ENCODE results near the gene GNB1.

The GNB1 gene

DNA sequence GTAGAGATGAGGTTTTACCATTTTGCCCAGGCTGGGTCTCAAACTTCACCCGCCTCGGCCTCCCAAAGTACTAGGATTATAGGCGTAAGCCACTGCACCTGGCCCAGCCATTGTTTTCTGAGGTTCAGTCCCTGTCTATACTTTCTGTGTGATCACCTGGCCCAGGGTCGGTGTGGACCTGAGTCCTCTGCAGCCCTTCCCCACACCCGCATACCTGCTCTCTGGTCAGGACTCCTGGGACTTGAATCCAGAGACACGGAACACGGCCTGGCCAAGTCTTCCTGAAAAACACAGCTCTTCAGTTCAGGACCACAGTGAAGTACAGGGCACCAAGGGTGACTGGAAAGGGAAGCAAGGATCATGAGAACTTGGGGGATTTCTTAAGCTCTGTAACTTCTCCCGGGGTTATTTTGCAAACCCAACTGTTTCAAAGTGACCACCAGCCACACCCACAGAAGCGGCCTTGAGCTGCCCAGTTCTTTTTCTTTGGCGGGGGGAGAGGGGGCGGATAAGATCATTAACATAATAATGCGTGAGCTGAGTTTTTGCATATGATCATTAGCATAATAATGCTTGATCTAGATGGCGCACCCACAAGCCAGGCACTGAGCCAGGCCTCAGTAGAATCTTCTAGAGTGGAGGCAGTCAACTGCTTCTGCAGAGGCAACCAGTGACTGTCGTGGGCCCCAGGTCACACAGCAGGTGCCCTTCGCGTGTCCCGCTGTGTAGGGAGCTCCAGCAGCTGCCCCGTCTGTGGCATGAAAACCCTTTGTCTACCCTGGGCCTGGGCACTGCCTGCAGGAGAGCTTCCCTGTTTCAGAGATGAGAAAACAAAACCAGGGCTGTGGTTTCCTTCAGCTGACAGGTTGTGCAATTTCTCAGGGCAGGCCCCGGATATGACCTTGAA lies 110.9 kb downstream of the GNB1 start:
- DNase-seq, result peak in 1 of 2 experiments; percentile 55

DNA sequence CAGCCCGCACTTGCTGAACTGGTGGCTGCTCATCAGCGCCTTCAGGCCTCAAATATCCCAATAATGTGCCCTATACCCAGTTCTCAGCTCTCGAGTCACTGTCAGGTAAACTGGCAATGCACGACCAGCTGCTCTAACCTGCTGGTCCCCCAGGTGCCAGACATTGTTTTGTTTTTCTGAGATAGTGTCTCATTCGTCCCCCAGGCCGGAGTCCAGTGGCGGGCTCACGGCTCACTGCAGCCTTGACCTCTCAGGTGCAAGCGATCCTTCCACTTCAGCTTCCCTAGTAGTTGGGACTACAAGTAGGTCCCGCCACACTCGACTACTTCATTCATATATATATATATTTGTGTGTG lies 111.6 kb downstream of the GNB1 start:
- no peak for DNase-seq

DNA sequence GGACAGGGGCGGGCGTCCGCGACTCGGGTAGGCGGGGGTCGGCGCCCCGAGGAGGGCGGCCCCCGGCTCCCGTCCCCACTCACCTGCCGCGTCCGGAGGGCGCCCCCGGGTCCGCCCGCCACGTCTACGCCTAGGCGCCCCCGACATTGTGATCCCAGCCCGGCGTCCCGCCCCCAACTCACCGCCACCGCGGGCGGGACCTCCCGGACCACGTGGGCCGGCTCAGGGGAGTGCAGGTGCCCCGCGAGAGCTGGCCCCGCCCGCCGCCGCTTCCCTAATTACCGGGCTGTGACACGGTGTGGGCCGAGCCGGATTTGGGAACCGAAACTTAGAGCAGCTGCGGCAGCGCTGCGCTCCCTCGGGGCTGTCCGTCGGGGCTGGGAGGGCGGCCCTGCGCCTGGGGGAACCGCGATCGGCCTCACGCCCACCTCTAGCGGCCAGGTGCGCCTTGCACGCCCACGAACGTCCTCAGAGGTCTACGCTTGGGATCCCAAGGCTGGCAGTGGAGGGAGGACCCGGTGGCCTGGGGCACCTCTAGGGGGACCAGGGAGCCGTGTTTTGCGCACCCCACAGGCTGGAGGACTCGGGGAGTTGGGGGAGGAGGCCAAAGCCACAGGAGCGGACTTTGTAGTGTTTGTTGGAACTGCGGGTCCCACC lies 112.1 kb downstream of the GNB1 start:
- DNase-seq, result peak; percentile 56 to 87

DNA sequence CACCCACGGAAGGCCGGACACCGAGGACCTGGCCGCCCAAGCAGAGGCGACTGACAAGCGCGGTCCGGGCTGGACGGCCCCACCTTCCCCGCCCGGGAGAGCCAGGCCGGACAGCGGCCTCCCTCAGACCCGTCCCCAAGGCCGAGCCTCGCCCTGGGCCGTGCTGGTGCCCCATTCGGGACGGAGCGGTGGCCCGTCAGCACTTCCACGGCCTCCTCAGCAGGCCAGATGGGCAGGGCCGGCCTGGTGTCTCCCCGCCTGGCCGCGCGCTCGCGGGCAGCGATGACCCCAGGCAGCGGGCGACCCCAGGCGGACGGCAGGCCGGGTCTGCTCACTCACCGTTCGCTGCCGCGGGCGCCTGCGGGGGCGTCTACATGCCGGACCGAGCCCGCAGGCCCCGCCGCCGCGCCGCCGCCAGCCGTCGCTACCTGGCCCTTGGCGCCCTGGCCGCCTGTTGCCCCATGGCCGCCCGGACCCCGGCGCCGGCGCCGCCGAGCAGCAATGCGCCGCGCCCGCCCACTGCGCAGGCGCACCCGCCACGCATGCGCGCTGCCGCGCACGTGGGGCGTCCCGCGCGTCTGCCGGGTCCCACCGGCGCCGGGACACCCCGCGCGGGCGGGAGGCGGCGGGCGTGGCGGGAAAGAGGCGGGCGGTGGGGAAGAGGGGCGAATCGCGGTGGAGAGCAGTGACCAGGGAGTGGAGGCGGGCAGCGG lies 112.8 kb downstream of the GNB1 start, which contains the start of gene NADK:
TSS of gene NADK (minus strand) at position 521 of the 713 bp plus-strand sequence. CDS start 13,064 bp downstream, outside the sequence.
- peak in 1 of 2 experiments; percentile 81 for DNase-seq

DNA sequence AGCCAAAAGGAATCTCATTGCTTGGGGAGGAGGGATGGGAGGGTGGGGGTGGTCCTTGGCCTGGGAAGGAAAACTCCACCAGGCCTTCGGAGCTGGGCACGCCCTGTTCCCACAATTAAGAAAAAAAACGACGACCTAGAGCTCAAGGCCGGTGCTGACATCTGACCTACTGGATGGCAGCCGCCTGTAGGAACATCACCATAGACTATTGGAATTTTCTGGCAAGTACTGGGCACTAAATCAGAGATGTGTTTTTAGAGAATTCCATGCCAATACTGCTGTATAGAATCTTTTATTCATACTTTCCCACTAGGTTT lies 113.3 kb downstream of the GNB1 start:
- no peak for DNase-seq

DNA sequence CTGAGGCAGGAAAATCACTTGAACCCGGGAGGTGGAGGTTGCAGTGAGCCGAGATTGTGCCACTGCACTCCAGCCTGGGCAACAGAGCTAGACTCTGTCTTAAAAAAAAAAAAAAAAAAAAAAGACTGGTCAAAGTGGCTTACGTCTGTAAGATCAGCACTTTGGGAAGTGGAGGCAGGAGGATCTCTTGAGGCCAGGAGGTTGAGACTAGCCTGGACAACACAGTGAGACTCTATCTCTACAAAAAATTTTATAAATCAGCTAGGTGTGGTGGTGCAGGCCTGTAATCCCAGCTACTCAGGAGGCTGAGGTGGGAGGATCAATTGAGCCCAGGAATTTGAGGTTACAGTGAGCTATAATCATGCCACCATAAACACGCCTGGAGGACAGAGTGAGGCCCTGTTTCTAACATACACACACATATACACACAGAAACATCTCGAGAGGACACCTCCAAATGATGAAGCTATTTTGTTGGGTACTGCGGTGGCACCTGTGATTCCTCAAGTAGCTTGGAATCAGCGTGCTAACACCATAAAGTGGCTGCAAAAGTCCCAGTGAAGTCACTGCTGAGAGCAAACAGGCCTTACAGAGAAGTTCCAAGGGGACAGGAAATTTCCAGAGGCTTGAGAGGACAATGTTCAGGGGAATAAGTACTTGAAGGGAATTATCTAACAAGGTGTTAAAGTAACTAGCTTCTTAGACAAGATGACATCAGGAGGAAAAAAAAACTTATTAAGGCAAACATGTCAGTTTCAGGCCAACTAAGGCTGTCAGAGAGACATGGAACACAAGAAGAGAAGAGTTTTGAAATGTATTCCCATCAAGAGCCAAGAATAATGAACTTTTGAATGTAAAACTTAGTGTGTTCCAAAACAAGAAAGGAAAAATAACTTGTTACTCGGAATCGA lies 114.0 kb downstream of the GNB1 start:
- DNase-seq, result no peak

DNA sequence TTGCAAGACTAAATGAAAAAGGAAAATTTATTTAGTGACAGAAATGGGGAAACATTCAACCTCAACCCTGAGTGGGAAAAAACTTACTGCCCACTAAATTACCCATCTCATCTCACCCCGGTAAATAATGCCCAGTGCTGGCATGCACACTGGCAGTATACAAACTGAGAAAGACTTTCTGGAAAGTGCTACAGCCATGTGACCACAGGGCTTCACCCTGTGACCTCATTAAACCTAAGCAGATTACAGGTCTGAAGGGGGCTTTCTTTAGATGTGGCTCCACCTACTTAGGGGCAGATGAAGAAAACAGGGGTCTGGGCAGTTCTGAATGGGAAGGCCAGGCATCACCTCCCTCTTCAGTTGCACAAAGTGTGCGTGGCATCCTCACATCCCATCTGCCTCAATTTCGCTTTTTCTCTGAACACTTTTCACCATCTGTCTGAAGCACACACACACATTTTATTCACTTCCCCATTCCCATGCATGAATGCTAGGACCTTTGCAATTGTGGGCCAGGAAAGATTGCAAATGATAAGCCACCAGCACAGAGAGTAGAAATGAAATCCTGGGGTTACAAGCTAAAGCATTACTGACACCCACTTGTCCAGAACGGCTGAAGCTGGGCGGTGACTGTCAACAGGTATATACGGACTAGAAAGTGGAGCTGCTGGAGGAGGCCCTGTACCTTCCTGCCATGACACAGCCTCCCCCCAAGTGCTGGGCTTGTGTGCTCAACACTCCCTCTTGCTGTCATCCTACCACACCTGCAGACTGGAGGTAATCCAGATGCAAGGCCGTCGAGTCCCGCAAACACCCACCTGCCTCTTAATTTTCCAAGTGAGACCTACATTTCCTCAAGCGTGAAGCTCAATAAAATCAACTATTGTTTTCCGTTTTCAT lies 115.3 kb downstream of the GNB1 start:
- DNase-seq, result peak in 1 of 2 experiments; percentile 31

DNA sequence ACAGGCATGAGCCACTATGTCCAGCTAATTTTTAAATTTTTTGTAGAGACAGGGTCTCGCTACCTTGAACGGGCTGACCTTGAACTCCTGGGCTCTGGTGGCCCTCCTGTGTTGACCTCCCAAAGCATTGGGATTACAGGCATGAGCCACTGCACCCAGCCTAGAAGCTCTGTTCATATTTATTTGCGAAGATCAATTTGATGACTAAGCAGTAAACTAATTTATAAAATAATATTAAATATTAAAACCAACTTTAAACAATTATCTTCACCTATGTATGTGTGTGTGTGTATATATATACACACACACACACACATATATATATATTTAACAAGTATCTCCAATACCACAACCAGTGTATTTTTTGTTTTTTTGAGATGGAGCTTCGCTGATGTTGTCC lies 117.0 kb downstream of the GNB1 start:
- no peak for DNase-seq

DNA sequence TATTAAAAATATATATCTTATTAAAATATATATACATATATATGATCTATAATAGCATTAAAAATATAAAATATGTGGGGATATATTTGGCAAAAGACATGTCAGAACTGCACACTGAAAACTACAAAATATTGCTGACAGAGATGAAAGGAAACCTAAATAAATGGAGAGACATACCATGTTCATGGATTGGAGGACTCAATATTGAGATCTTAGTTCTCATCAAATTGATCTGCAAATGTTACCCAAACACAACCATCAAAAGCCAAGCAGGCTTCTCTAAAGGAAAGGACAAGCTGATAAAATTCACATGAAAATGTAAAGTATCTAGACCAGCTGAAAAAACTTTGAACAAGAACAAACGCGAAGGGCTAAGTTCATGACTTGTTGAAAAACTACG lies 119.8 kb downstream of the GNB1 start:
- DNase-seq, result no peak

DNA sequence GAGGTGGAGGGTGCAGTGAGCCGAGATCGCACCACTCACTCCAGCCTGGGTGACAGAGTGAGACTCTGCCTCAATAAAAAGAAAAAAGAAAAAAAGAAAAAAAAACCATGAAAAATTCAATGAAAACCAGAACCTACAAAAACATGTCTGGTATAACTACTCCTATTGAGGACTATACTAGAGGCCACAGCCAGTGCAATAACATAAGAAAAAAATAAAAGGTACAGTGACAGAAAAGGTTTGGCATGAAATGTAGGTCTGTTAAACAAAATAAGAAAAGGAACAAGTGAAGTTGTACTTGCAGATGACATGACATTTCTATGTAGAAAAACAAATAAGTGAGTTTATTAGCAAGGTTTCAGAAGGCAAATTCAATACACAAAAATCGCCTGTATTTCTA lies 120.8 kb downstream of the GNB1 start:
- DNase-seq, result no peak

DNA sequence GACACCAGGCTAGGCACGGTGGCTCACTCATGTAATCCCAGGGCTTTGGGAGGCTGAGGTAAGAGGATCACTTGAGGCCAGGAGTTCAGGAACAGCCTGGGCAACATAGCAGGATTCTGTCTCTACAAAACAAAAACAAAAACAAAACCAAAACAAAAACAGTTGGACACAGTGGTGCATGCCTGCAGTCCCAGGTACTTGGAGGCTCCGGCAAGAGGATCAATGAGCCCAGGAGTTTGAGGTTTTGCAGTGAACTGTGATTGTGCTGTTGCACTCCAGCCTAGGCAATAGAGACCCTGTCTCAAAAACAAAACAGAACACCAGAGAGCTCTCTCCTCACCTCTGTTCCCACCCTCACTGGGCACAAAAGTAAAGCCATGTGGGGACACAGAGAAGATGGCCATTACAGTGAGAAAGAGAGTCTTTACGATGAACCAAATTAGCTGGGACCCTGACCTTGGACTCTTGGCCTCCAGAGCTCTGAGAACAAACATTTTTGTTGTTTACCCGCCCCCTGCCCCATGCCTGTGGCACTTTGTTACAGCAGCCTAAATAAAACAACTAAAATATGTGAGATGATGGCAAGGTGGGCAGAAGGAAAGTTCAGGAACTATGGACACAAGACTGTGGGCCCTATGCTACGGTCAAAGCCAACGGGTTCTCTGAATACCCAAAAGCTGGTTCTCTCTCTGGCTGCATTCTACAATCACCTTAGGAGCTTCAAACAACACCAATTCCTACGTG lies 122.5 kb downstream of the GNB1 start:
- DNase-seq, result no peak

DNA sequence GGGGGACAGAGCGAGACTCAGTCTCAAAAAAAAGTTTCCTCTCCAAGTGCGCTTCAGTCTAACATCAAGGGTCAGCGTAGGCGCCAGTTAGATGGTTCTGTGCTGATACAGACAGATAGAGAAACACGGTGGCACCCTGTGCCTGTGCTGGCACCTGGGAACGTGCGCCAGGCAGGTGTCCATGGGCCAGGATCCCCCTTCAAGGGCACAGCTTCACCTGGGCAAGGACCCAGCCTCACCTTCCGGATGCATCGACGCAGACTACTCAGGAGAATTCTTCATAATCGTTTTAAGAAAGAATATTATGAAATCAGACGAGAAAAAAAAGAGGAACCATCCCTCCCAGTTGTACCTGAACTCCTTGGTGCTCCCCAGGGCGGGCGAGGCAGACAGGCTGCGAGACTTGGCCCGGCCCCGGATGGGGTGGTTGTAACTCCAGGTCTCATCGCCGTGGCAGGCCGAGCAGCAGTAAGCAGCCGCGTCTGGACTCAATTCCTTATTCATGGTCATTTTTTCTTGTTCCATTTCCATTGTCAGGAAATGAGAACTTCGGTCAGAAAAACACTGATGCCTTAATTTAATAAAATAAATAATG lies 125.9 kb downstream of the GNB1 start:
- no peak for DNase-seq

DNA sequence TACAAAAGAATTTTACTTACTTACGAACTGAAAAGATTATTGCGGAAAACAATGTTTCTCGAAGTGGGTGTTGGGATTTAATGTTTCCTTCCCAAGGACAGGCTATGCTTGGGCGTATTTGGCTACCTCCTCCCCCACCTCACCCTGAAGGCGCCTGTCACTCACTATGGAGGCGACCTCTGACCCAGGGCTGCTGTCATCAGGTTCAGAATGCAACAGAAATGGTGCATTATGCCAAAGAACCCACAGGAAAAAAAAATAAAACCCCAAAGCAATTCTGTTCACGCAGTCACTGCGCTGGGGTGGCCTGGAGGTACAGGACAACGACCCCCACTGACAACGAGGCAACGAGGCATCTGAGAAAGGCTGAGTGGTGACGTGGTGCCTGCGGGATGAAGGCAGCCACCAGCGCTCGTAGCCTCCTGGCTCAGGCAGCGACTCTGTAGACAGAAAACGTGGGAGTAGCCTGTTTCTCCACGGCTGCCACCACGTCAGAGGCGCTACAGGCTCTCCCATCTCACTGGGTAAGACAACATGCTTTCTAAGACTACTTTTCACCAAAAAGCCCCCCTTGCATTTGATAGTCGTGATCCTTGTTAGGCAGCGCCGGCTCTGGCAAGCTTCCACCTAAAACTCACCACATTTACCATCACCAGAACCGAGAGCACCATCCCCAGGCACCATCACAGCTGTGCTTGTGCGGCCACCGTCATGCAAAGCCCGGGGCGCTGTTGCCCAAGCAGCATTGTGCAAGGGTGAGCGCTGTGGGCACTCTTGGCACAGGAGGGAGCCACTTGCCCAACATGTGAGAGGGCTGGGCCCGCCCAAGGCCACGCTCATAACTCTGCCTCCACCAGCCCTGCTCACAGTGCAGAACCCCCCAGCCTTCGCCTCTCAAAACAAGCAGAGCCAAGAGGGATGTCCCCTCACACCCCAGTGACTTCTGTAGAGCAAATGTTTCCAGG lies 126.9 kb downstream of the GNB1 start:
- DNase-seq, result no peak

DNA sequence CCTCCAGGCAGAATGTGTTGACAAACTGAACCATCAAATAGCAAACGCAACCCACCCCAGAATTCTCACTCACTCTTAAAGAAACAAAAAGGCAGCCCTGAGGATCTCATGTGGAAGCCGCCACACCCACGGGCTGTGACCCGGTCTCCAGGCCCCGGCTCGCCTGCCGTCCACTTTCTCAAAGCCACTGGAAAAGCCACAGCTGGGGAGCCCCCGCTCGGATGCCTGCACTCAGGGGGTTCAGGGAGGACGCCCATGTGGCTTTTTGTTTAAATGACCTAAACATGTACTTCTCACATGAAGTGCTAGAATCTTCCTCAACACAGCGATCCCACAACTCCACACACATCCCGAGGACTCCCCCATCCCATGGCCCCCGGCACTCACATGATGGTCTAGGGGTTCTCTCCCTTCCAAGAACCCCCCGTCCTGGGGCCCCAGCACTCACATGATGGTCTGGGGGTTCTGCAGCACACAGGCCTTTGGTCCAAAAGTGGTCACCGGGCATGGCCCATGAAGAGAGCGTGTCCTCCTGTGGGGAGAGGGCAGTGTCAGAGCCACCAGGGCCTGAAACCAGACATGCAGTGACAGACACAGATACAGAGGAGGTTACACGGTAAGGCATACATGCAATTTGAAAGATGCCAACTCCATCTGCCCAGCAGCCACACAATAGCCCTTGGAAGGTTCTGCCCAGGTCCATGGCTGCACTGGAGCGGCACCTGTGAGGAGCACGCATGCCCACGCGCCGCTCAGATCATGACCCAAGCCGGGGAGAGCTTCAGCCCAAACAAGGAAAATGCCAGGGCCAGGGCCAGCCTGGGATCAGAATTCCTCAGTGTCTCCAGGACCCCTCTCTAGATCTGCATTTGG lies 129.1 kb downstream of the GNB1 start:
- no peak for DNase-seq

DNA sequence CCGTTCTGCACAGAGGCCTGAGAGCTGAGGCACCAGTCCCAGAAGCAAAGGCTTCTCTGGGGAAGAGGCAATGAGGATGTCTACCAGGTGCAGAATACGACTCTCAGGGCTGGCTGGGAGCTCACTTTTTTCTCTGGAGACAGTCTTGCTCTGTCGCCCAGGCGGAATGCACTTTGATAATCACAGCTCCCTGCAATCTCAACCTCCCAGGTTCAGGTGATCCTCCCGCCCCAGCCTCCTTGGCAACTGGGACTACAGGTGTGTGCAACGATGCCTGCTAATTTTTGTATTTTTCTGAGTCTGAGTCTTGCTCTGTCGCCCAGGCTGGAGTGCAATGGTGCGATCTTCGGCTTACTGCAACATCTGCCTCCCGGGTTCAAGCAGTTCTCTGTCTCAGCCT lies 130.2 kb downstream of the GNB1 start:
- no peak for DNase-seq

DNA sequence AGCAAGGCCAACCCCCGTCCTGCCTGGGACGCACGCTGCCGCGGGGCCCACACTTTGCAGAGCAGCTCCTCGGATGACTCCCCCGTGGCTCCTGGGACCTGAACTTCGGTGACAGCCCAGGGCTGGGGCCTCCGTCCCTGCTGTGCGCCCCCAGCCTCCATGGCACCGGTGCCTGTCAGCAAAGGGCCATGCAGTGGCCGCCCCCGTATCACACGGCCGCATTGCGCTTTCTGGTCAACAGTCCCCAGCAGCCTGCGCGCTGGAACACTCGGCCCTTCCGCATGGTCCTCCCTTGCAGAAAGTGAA lies 130.6 kb downstream of the GNB1 start:
- DNase-seq, result no peak

DNA sequence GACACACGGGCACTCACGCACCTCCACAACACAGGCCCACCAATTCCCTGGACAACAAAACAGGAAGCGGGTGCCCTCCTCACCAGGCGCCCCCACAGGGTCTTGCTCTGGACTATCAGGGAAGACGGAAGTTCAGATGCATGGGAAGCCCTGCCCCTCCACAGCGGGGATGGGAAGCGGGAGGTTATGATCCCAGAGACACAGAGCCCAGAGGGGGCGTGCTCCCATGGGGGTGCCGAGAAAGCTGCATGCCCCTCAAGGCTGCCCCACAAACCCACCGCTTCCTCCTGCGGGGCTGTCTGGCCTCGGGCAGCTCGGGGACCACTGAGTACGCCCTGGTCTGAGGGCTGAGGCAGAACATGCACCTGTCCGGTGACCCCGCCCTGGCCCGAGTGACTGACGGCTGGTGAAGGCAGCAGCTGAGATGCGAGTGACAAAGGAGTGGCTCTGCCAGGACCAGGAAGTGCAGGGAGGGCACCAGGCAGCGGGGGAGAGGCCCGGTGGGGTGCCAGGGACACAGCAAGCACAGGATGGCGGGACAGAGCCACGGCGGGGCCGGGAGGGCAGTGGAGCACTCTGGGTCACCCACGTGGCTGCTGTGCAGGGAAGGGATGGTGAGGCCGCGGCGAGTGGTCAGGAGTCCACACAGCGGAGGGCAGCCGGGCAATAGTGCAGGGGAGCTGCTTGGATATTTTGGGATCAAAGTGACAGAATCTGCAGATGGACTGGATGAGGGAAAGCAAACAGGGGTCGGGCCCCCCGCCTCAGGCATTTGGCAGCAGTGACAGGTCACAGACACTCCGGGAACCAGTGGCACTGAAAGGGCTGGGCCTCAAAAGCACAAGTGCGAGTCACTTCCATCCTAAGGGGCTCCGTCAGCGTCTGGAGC lies 131.2 kb downstream of the GNB1 start:
- DNase-seq, result no peak

Measured in NCI-H526 (cell line).